ENCODE data around the gene NCOA1. TPM values are rescaled to one million over a fixed set of nuclear protein-coding genes. Genes with fewer than 3 reads are reported as not detected.
"Not testable (repeated sequence)": the region's sequence is repeated elsewhere in the genome, so short reads cannot be mapped to it uniquely, and the experiment has no call there.

The NCOA1 gene
- total and polyA plus RNA-seq, 4 experiments from 2014 or later: 5.9 to 46.2 (median 34.8) TPM

DNA sequence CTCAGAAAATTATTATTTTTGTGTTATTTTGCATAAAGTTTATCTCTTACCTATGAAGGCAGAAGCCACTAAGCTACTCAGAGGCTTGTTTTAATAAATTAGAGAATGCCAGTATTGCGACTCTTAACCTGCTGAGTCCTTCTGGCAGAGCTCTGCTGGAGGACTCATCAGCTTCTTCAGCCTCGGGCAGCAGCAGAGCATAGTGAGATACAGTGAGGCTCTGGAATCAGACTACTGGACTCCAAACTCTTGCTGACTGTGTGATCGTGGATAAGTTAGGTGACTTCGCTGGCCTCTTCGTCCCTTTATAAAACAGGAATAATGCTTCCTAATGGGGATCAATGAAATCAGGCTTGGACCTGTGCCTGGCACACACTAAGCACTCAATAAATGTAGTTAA is 300.4 kb downstream of the NCOA1 start:
- H3K9me3 ChIP-seq (ENCODE audit: control insufficient read depth in 1 of 2, low read length in 2 of 2): no peaks in the 10 kb centered on the region
- no peak for DNase-seq
- H3K27ac ChIP-seq (ENCODE audit: low read depth, low read length): no peak overlapping the region
- CTCF ChIA-PET (ENCODE audit: partially characterized antibody): interaction anchor here (0.7 kb wide), 1 partner anchor 829 kb away, joined by 3 read pairs; no protein-coding TSS in a partner anchor
- Mint-ChIP-seq H3K36me3 (peaks cover 8 to 10% of the 10 kb centered on the region in 2 donors), H3K27ac (peak overlapping the region in 1 of 7 donors; percentile 30), H3K9me3 (no peaks in the 10 kb centered on the region), H3K4me3 (peak overlapping the region in 1 of 8 donors; percentile 21), H3K27me3 (peaks cover 0 to 1% of the 10 kb centered on the region in 2 donors), H3K4me1 (peaks cover 7 to 25% (median 17%) of the 10 kb centered on the region in 4 donors)
- no peaks in the 10 kb centered on the region for H3K36me3 ChIP-seq (ENCODE audit: insufficient read depth, low read length)
- intact Hi-C loops (cut with micrococcal nuclease): loop anchor here (5.0 kb wide), 1 partner anchor 429 kb away; the partner anchor contains the start of gene ITSN2
- peaks cover 17% of the 10 kb centered on the region for H3K4me1 ChIP-seq (ENCODE audit: insufficient read depth, low read length)
- no peaks in the 10 kb centered on the region for H3K27me3 ChIP-seq (ENCODE audit: insufficient read depth, low read length)
- POLR2A ChIA-PET (ENCODE audit: partially characterized antibody): no interaction called here
- H3K4me3 ChIP-seq (ENCODE audit: low read length in 2 of 2): no peak overlapping the region

DNA sequence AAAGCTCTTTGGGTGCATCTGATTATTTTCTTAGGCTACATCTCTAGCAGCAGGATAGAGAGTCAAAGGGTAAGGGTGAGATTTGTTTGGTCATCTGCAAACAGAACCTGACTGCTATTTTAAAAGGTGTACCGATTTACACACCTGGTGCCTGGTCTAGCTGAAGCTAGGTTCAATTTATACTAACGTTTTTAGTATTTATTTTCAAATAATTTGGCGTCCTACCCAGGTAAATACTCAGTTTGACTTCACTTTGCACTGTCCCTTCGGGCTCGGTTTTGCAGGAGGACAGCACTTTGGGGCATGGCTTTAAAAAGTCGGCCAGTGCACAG is 301.5 kb downstream of the NCOA1 start:
- Histone ChIP-seq H3K36me3 (ENCODE audit: insufficient read depth, low read length) (no peaks in the 10 kb centered on the region), H3K4me1 (ENCODE audit: insufficient read depth, low read length) (peaks cover 17% of the 10 kb centered on the region), H3K9me3 (ENCODE audit: control insufficient read depth in 1 of 2, low read length in 2 of 2) (no peaks in the 10 kb centered on the region), H3K4me3 (ENCODE audit: low read length in 2 of 2) (peak overlapping the region; percentile 85 to 97), H3K27ac (ENCODE audit: low read depth, low read length) (peak overlapping the region; percentile 93), H3K27me3 (ENCODE audit: insufficient read depth, low read length) (no peaks in the 10 kb centered on the region)
- peaks cover 8 to 10% of the 10 kb centered on the region in 2 donors for H3K36me3 Mint-ChIP-seq
- H3K27me3 Mint-ChIP-seq: no peaks in the 10 kb centered on the region
- H3K27ac Mint-ChIP-seq: peak overlapping the region; percentile 98 to 100 (median 99)
- ChIA-PET CTCF (ENCODE audit: partially characterized antibody) (interaction anchor here (1.0 to 2.0 kb wide), 5 partner anchors 12 to 180 kb away, joined by 3 to 8 read pairs (median 4); no protein-coding TSS in a partner anchor), POLR2A (ENCODE audit: partially characterized antibody) (interaction anchor here (0.7 to 2.0 kb wide), 22 partner anchors 9 to 1553 kb away, joined by 3 to 20 read pairs (median 4); partner anchors contain the start of genes ITSN2, NCOA1, SELENOI and WDCP)
- DNase-seq: no peak
- intact Hi-C loops (cut with micrococcal nuclease): loop anchor here (2.0 to 5.0 kb wide), 4 partner anchors 128 to 716 kb away; partner anchors contain the start of genes ADCY3, ITSN2, NCOA1 and SF3B6
- H3K4me1 Mint-ChIP-seq: peaks cover 8 to 25% (median 17%) of the 10 kb centered on the region in 4 donors
- H3K9me3 Mint-ChIP-seq: no peaks in the 10 kb centered on the region
- peak overlapping the region; percentile 94 to 99 (median 96) for H3K4me3 Mint-ChIP-seq

DNA sequence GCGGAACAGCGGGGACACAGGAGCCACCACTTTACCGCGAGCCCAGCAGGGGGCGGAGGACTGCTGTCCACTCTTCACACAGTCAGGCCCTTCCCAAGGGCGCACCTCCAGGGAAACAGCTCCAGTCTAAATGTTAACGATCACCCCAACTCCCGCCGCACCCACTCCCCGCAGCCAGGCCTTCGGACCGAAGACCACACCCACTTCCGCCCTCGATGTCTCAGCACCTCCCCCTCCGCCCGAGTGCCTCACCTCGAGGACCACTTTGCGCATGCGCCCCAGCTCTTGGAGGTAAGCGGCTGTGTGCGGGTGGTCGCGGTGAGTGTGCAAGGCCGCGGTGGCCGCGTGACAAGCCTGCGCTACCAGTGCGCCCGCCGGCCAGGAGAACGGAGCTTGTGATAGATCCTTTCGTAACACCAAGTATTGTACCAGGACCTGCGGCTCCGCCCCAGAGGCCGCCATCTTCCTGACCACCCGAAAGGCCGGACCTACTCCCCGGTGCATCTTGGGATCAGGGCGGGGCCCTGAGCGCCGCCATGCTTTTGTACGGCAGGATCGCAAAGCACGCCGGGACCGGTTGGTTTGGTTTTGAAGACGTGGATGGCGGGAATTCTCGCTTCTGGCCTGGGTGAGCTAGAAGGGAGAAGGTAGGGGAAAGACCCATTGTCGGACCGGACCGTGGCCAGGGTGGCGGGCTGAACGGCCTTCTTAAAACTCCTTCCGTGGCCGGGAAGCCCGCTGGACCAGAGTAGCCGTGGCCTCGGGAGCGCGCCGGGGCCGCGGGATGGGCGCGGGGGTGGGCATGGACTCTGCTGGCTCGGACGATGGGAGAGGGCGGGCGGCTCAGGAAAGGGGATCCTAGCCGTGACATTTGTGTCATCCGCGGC is 302.1 kb downstream of the NCOA1 start, which contains the start of the genes CENPO and PTRHD1:
Gene CENPO (plus strand): TSS at position 552 of the 887 bp plus-strand sequence. CDS start 495 bp downstream, outside the sequence.
Gene PTRHD1 (minus strand): TSS at position 518 of the 887 bp plus-strand sequence. CDS start 14 bp downstream, at position 504.
- DNase-seq: peak; percentile 96 to 98 (median 97)
- H3K36me3 Mint-ChIP-seq: peaks cover 8 to 12% of the 10 kb centered on the region in 2 donors
- Histone ChIP-seq H3K27ac (ENCODE audit: low read depth, low read length) (peak within 1 kb of the TSS; percentile 93), H3K27me3 (ENCODE audit: insufficient read depth, low read length) (no peaks in the 10 kb centered on the region), H3K4me3 (ENCODE audit: low read length in 2 of 2) (peak within 1 kb of the TSS; percentile 85 to 97), H3K36me3 (ENCODE audit: insufficient read depth, low read length) (no peaks in the 10 kb centered on the region), H3K4me1 (ENCODE audit: insufficient read depth, low read length) (peaks cover 17% of the 10 kb centered on the region), H3K9me3 (ENCODE audit: control insufficient read depth in 1 of 2, low read length in 2 of 2) (no peaks in the 10 kb centered on the region)
- H3K27me3 Mint-ChIP-seq: no peaks in the 10 kb centered on the region
- intact Hi-C loops (cut with micrococcal nuclease): loop anchor here (1.0 to 5.0 kb wide), 5 partner anchors 128 to 716 kb away; partner anchors contain the start of genes ADCY3, DNAJC27, ITSN2 and NCOA1
- H3K27ac Mint-ChIP-seq: peak within 1 kb of the TSS; percentile 98 to 100 (median 99)
- peaks cover 10 to 25% (median 17%) of the 10 kb centered on the region in 4 donors for H3K4me1 Mint-ChIP-seq
- H3K4me3 Mint-ChIP-seq: peak within 1 kb of the TSS; percentile 94 to 99 (median 96)
- H3K9me3 Mint-ChIP-seq: no peaks in the 10 kb centered on the region
- CTCF ChIA-PET (ENCODE audit: partially characterized antibody): interaction anchor here (1.0 to 2.0 kb wide), 5 partner anchors 12 to 180 kb away, joined by 3 to 8 read pairs (median 4); no protein-coding TSS in a partner anchor
- POLR2A ChIA-PET (ENCODE audit: partially characterized antibody): interaction anchor here (0.7 to 2.0 kb wide), 23 partner anchors 9 to 1553 kb away, joined by 3 to 20 read pairs (median 4); partner anchors contain the start of genes ITSN2, NCOA1, SELENOI and WDCP

DNA sequence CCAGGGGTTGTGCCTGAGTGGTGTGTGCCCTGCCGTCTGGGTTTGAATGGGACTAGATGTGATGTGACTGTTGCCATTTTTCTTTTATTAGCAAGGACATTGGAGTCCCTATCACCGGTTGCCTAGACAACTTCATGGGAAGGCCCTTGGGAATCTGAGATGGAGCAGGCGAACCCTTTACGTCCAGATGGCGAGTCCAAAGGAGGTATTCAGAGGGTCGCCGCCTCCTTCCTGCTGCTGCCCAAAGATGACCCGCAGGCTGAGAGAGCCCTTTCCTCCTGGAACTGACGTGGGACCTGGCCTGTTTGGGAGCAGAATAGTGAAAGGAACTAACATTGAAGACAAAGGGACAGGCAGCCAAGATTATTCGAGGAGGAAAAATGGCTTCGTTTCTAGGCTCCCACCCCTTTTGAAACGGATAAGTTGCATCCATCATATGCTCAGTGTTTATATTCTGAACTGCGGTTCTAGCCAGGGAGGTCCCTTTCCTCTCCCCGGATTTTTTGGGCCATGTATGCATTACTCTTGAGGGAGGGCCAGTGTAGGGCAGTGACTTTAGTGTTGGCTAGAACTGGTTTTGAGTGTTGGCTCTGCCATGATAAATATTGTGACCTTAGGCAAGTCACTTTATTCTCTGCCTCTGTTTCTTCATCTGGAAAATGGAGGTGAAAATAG is 302.8 kb downstream of the NCOA1 start:
- CTCF ChIA-PET (ENCODE audit: partially characterized antibody): interaction anchor here (1.0 to 2.0 kb wide), 5 partner anchors 13 to 181 kb away, joined by 3 to 8 read pairs (median 3); no protein-coding TSS in a partner anchor
- peaks cover 10 to 25% (median 19%) of the 10 kb centered on the region in 4 donors for H3K4me1 Mint-ChIP-seq
- Histone ChIP-seq H3K9me3 (ENCODE audit: control insufficient read depth in 1 of 2, low read length in 2 of 2) (no peaks in the 10 kb centered on the region), H3K4me3 (ENCODE audit: low read length in 2 of 2) (peak overlapping the region; percentile 85 to 97), H3K4me1 (ENCODE audit: insufficient read depth, low read length) (peaks cover 17% of the 10 kb centered on the region), H3K36me3 (ENCODE audit: insufficient read depth, low read length) (no peaks in the 10 kb centered on the region), H3K27me3 (ENCODE audit: insufficient read depth, low read length) (no peaks in the 10 kb centered on the region), H3K27ac (ENCODE audit: low read depth, low read length) (peak overlapping the region; percentile 93)
- peak overlapping the region; percentile 94 to 99 (median 96) for H3K4me3 Mint-ChIP-seq
- no peaks in the 10 kb centered on the region for H3K27me3 Mint-ChIP-seq
- intact Hi-C loops (cut with micrococcal nuclease): loop anchor here (1.0 to 5.0 kb wide), 5 partner anchors 127 to 717 kb away; partner anchors contain the start of genes ADCY3, DNAJC27, ITSN2 and NCOA1
- POLR2A ChIA-PET (ENCODE audit: partially characterized antibody): interaction anchor here (0.8 to 2.0 kb wide), 11 partner anchors 15 to 492 kb away, joined by 3 to 20 read pairs (median 6); partner anchors contain the start of genes ITSN2 and NCOA1
- peaks cover 10 to 11% of the 10 kb centered on the region in 2 donors for H3K36me3 Mint-ChIP-seq
- peak overlapping the region; percentile 60 to 100 (median 99) for H3K27ac Mint-ChIP-seq
- DNase-seq: no peak
- no peaks in the 10 kb centered on the region for H3K9me3 Mint-ChIP-seq

DNA sequence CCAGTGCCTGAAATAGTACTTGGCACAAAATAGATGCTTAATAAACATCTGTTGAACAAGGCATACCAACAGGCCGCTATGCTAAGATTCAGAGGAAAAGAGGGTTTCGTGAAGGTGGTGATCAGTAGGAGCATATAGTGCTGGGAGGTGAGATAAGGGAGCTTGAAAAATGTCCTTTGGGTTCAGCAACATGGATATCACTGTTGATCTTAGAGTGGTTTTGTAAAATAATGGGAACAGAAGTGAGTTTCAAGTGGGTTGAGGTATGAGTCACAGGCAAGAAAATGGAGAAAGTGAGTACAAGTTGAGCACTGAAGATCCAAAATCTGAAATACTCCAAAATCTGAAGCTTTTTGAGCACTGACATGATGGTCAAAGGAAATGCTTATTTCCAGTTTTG is 306.6 kb downstream of the NCOA1 start:
- Mint-ChIP-seq H3K27ac (peak overlapping the region in 2 of 7 donors; percentile 3 to 65), H3K27me3 (no peaks in the 10 kb centered on the region), H3K4me1 (peaks cover 7 to 20% (median 14%) of the 10 kb centered on the region in 4 donors), H3K4me3 (no peak overlapping the region), H3K9me3 (peaks cover 0 to 2% (median 0%) of the 10 kb centered on the region in 8 donors), H3K36me3 (peaks cover 14 to 21% of the 10 kb centered on the region in 2 donors)
- H3K4me3 ChIP-seq (ENCODE audit: low read length in 2 of 2): no peak overlapping the region
- no peaks in the 10 kb centered on the region for H3K36me3 ChIP-seq (ENCODE audit: insufficient read depth, low read length)
- no peaks in the 10 kb centered on the region for H3K9me3 ChIP-seq (ENCODE audit: control insufficient read depth in 1 of 2, low read length in 2 of 2)
- intact Hi-C loops (cut with micrococcal nuclease): no loop called here
- H3K27me3 ChIP-seq (ENCODE audit: insufficient read depth, low read length): no peaks in the 10 kb centered on the region
- peaks cover 8% of the 10 kb centered on the region for H3K4me1 ChIP-seq (ENCODE audit: insufficient read depth, low read length)
- no peak overlapping the region for H3K27ac ChIP-seq (ENCODE audit: low read depth, low read length)
- ChIA-PET CTCF (ENCODE audit: partially characterized antibody) (interaction anchor here (0.9 to 1.0 kb wide), 2 partner anchors 30 to 388 kb away, joined by 3 to 5 read pairs; no protein-coding TSS in a partner anchor), POLR2A (ENCODE audit: partially characterized antibody) (interaction anchor here (1.2 kb wide), 1 partner anchor 41 kb away, joined by 3 read pairs; no protein-coding TSS in a partner anchor)
- DNase-seq: no peak

DNA sequence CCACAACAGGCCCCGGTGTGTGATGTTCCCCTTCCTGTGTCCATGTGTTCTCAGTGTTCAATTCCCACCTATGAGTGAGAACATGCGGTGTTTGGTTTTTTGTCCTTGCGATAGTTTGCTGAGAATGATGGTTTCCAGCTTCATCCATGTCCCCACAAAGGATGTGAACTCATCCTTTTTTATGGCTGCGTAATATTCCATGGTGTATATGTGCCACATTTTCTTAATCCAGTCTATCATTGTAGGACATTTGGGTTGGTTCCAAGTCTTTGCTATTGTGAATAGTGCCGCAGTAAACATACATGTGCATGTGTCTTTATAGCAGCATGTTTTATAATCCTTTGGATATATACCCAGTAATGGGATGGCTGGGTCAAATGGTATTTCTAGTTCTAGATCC is 309.4 kb downstream of the NCOA1 start:
- intact Hi-C loops (cut with micrococcal nuclease); H3K27me3 ChIP-seq (ENCODE audit: insufficient read depth, low read length); H3K27me3 Mint-ChIP-seq; H3K9me3 Mint-ChIP-seq; DNase-seq; CTCF ChIA-PET (ENCODE audit: partially characterized antibody); H3K36me3 ChIP-seq (ENCODE audit: insufficient read depth, low read length); H3K4me3 ChIP-seq (ENCODE audit: low read length in 2 of 2); H3K27ac ChIP-seq (ENCODE audit: low read depth, low read length); H3K4me1 Mint-ChIP-seq; H3K4me3 Mint-ChIP-seq; POLR2A ChIA-PET (ENCODE audit: partially characterized antibody); H3K4me1 ChIP-seq (ENCODE audit: insufficient read depth, low read length); H3K9me3 ChIP-seq (ENCODE audit: control insufficient read depth in 1 of 2, low read length in 2 of 2); H3K27ac Mint-ChIP-seq: not testable (repeated sequence)
- H3K36me3 Mint-ChIP-seq: peaks cover 10 to 37% of the 10 kb centered on the region in 2 donors

Measured in CD4-positive, alpha-beta memory T cell (primary cell).